Lung (tissue), 12 donors: Measurements from ENCODE around the gene RNASE4. TPM values are rescaled to one million over a fixed set of nuclear protein-coding genes. Genes with fewer than 3 reads are reported as not detected.

Experiments used
- ATAC-seq: fragments of 200-7000 bp; cut with Tn5 transposase; one replicate; pipeline ENCODE4 v1.9.1; 2020; ENCODE audit warnings: moderate number of reproducible peaks; ENCODE audit not compliant: insufficient read depth, low FRiP score
- DNase-seq, 3 donors: peaks; one replicate each; pipeline ENCODE4 v3.0.0-alpha.2; 2013 to 2017
- H3K27ac ChIP-seq, 2 donors: one replicate each; pipeline ENCODE4 v1.5.1; 2013; ENCODE audit warnings: mild to moderate bottlenecking in 2 of 2, moderate library complexity in 2 of 2, control low read depth in 1 of 2, inconsistent platforms in 1 of 2, low read depth in 1 of 2, low read length in 1 of 2
- H3K27me3 ChIP-seq, 3 donors: one replicate each; pipeline ENCODE4 v1.5.1; 2013; ENCODE audit warnings: low read length in 2 of 3; ENCODE audit not compliant: control insufficient read depth in 3 of 3, insufficient read depth in 3 of 3
- H3K36me3 ChIP-seq, 4 donors: one replicate each; pipeline ENCODE4 v1.5.1; 2013; ENCODE audit warnings: low read length in 4 of 4, mild to moderate bottlenecking in 1 of 4, moderate library complexity in 1 of 4; ENCODE audit not compliant: control insufficient read depth in 4 of 4, insufficient read depth in 4 of 4
- H3K4me1 ChIP-seq, 5 donors: one replicate each; pipeline ENCODE4 v1.5.1; 2013; ENCODE audit warnings: low read length in 5 of 5, mild to moderate bottlenecking in 2 of 5, moderate library complexity in 1 of 5; ENCODE audit not compliant: control insufficient read depth in 5 of 5, insufficient read depth in 5 of 5
- H3K4me3 ChIP-seq: one replicate; pipeline ENCODE4 v1.5.1; 2013; ENCODE audit warnings: mild to moderate bottlenecking, control low read depth, moderate library complexity
- H3K9ac ChIP-seq, 2 donors: one replicate each; pipeline ENCODE4 v1.5.1; 2013; ENCODE audit warnings: low read length in 2 of 2, control low read depth in 1 of 2; ENCODE audit not compliant: insufficient read depth in 1 of 2
- H3K9me3 ChIP-seq, 4 donors: one replicate each; pipeline ENCODE4 v1.5.1; 2013; ENCODE audit warnings: low read length in 3 of 4, mild to moderate bottlenecking in 1 of 4, moderate library complexity in 1 of 4; ENCODE audit not compliant: control insufficient read depth in 4 of 4, insufficient read depth in 3 of 4
- WGBS, 2 donors: extraction: QIAGEN DNeasy Blood & Tissue Kit; methylation state at CpG; one replicate each; pipeline ENCODE4 v1.1.7; 2013; 5-methylcytosine and 5-hydroxymethylcytosine counted together
- polyA plus RNA-seq, 2 donors: library from polyadenylated mRNA; stranded (reverse); fragments of 200-250 nt; gene quantifications; one replicate each; pipeline ENCODE4 v1.2.1, GENCODE V29; 2013
- total RNA-seq, 2 donors: library from RNA; depleted of rRNA in 1 of 2; stranded (reverse); fragments of >200 nt in 1 of 2; gene quantifications; one replicate each; pipeline ENCODE4 v1.2.1, GENCODE V29; 2014 to 2021
- TF ChIP-seq, protein P1 (sequence below): IDR thresholded peaks from 2 replicates; pipeline ENCODE4 v1.5.1; 2012; ENCODE audit warnings: mild to moderate bottlenecking; ENCODE audit errors: control extremely low read depth, extremely low read depth
- donor health status: control.
- donor health status: control.
- donor health status: Bipolar disorder and iron deficiency.
- donor health status: healthy.
- donor health status: DM: yes; HTN: yes; CAD: no.

The RNASE4 gene
- total and polyA plus RNA-seq, 4 donors = 14.5 to 51.9 (median 28.6) TPM

DNA sequence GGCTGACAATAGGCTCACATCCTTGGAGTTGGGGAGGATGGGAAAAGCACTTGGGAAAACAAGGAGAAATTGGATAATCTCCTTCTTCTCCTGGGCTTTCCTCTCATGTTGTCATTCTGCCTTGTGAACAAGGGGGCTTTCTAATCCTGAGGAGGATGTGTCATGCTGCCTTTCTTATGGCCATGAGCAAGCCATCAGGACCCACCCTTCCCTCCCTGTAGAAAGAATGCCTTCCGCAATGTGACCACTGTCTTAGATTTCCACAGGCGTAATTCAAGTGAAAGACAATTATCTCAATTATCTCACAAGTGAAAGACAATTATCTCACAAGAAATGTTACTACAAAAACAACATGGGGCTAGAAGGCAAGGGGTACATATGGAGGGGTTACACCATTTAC, 39.8 kb upstream of the RNASE4 start:
- no peak overlapping the region for H3K4me3 ChIP-seq
- no peak overlapping the region for H3K27ac ChIP-seq
- ATAC-seq = no peak
- TF ChIP-seq, protein P1, sequence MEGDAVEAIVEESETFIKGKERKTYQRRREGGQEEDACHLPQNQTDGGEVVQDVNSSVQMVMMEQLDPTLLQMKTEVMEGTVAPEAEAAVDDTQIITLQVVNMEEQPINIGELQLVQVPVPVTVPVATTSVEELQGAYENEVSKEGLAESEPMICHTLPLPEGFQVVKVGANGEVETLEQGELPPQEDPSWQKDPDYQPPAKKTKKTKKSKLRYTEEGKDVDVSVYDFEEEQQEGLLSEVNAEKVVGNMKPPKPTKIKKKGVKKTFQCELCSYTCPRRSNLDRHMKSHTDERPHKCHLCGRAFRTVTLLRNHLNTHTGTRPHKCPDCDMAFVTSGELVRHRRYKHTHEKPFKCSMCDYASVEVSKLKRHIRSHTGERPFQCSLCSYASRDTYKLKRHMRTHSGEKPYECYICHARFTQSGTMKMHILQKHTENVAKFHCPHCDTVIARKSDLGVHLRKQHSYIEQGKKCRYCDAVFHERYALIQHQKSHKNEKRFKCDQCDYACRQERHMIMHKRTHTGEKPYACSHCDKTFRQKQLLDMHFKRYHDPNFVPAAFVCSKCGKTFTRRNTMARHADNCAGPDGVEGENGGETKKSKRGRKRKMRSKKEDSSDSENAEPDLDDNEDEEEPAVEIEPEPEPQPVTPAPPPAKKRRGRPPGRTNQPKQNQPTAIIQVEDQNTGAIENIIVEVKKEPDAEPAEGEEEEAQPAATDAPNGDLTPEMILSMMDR = no peak
- H3K27me3 ChIP-seq = peaks cover 0 to 5% (median 4%) of the 10 kb centered on the region in 3 donors
- H3K4me1 ChIP-seq = no peaks in the 10 kb centered on the region
- H3K9me3 ChIP-seq = peaks cover 0 to 3% (median 0%) of the 10 kb centered on the region in 4 donors
- no peaks in the 10 kb centered on the region for H3K36me3 ChIP-seq
- no peak for DNase-seq
- no peak overlapping the region for H3K9ac ChIP-seq
- 93 to 94% methylated on average over 2 of the region's 2 CpGs for WGBS, 2 donors

DNA sequence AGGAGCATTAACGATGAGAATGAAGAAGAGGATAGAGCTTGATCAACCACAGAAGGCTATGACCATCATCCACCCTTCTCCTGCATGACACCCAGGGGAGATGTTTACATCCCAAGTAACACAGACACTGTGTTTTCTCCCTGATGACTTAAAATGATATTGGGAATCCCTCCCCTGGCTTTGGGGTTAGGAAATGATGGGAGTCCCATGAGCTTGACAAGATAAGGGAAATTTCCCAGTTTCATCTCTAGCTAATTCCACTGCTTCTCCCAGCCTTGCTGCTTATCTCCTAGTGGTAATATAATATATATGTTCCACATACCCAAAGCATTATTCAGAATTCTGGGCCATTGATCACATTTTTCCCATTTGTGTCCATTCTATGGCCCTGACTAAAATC, 38.9 kb upstream of the RNASE4 start:
- DNase-seq (no peak), ATAC-seq (no peak)
- 95 to 100% methylated on average over 1 of the region's 1 CpG for WGBS, 2 donors
- no peak overlapping the region for H3K27ac ChIP-seq
- H3K36me3 ChIP-seq = no peaks in the 10 kb centered on the region
- TF ChIP-seq, protein P1 = no peak
- no peak overlapping the region for H3K4me3 ChIP-seq
- no peak overlapping the region for H3K9ac ChIP-seq
- H3K9me3 ChIP-seq = peaks cover 0 to 3% (median 0%) of the 10 kb centered on the region in 4 donors
- peaks cover 0 to 5% (median 4%) of the 10 kb centered on the region in 3 donors for H3K27me3 ChIP-seq
- no peaks in the 10 kb centered on the region for H3K4me1 ChIP-seq

DNA sequence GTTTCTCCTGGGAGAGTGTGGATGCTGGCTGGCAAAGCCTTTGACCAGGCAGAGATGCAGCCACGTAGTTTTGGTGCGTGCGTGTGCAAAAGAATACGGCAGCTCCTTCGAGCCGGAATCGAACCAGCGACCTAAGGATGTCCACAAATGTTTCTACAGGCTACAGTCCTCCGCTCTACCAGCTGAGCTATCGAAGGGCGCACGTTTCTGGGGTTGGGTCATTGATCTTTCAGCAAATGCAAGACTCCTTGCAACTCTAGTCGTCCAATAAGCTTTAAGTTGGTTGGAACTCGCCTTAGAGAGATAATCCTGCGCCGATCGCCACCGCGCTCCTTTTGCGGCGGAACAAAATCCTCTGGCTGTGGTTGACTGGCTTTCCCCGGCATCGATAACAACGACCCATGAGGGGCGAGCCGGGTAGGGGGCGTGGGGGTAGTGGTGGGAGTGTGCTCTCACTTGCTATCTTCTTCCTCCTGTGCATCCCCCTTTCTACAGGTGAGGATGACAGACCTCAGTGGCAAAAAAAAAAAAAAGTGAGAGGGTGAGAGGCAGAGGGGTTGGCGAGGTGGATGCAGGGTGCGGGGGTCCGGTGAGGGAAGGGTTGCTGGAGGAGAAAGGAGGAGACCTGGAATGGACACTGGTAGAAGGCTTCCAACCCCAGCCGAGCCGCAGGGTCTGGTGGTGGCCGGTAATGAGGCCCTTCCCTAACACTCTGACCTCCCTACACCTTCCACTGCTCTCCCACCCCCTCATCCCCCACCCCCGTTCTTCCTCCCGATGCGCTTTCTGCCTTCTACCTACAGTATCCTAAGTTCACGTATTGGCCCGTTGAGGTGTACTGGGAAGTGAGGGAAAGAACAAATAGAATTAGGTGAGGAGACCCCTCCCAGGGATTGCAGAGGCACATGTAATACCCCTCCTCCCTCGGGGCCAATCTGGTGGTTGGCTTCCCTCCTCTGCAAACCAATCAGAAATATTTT, 31.1 kb upstream of the RNASE4 start:
- TF ChIP-seq, protein P1 = no peak
- no peak for ATAC-seq
- H3K27me3 ChIP-seq = peaks cover 0 to 63% (median 51%) of the 10 kb centered on the region in 3 donors
- H3K9me3 ChIP-seq = peaks cover 0 to 2% (median 0%) of the 10 kb centered on the region in 4 donors
- no peak overlapping the region for H3K27ac ChIP-seq
- H3K4me3 ChIP-seq = no peak overlapping the region
- DNase-seq = peak in 2 of 3 donors; percentile 17 to 50
- peaks cover 0 to 5% (median 0%) of the 10 kb centered on the region in 5 donors for H3K4me1 ChIP-seq
- no peaks in the 10 kb centered on the region for H3K36me3 ChIP-seq
- 3 to 4% methylated on average over 39 of the region's 39 CpGs for WGBS, 2 donors
- no peak overlapping the region for H3K9ac ChIP-seq
